Measurements from ENCODE around the gene RASA3.
"Not testable (repeated sequence)": the region's sequence is repeated elsewhere in the genome, so short reads cannot be mapped to it uniquely, and the experiment has no call there.

RASA3 gene

GRCh38 chr13:114124431-114124830, 8.0 kb downstream of the RASA3 start:
- DNase-seq, result no peak

- DNase-seq, result no peak
These were observed 8.5 kb downstream of the RASA3 start for GRCh38 chr13:114123876-114124275.

GRCh38 chr13:114123448-114123847, 9.0 kb downstream of the RASA3 start:
- no peak for DNase-seq

- DNase-seq, result no peak
These were observed 9.7 kb downstream of the RASA3 start for GRCh38 chr13:114122591-114123211.

- no peak for DNase-seq
These were observed 10.3 kb downstream of the RASA3 start for GRCh38 chr13:114122127-114122511.

GRCh38 chr13:114121496-114122126, 10.8 kb downstream of the RASA3 start:
- no peak for DNase-seq

DNA sequence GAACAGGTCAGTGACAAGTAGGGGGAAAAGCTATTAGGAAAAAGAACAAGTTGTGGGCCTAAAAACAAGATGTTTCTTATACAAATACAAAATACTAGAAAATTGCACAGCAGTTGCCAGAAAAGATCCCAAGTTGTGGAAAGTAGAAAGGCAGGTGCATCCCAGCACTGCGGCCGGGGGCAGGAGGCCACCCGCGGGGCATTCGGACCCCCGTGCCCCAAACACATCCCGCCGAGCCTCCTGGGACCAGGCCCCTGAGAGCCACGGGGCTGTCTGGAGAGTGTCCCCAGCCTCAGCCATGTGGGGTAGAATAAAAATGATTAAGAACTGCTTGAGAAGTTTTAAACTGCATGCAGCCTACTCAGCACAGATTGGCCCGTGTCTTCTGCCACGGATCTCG, 11.4 kb downstream of the RASA3 start:
- no peak for DNase-seq

- DNase-seq, result no peak
These were observed 11.8 kb downstream of the RASA3 start for GRCh38 chr13:114120591-114121011.

- no peak for DNase-seq
These were observed 13.2 kb downstream of the RASA3 start for GRCh38 chr13:114119196-114119595.

- no peak for DNase-seq
These were observed 13.8 kb downstream of the RASA3 start for GRCh38 chr13:114118511-114119123.

DNA sequence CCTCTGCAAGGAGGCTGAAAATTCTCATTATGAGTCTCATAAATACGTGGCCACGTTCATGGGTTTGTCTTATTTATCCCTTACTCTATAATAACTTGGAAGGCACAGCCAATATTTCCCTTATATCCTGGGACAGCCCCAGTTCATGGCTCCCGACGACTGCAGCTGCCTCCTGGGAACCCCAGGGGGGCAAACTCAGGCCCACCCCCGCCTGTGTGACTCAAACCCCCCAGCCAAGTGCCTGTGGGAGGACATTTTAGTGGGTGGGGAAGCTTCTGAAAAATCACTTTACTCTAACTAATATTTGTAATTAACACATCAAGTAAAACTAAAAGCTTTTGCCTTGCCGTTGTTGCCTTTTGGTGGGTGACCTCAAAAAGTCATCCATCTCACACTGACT, 14.3 kb downstream of the RASA3 start:
- no peak for DNase-seq

DNA sequence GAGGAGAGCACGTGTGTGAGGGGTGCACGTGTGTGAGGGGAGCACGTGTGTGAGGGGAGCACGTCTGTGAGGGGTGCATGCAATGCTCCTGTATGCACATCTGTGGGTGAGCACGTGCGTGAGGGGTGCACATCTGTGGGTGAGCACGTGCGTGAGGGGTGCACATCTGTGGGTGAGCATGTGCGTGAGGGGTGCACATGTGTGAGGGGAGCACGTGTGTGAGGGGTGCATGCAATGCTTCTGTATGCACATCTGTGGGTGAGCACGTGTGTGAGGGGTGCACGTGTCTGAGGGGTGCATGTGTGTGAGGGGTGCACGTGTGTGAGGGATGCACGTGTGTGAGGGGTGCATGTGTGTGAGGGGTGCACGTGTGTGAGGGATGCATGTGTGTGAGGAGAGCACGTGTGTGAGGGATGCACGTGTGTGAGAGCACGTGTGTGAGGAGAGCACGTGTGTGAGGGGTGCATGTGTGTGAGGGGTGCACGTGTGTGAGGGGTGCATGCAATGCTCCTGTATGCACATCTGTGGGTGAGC, 15.0 kb downstream of the RASA3 start:
- not testable (repeated sequence) for DNase-seq

DNA sequence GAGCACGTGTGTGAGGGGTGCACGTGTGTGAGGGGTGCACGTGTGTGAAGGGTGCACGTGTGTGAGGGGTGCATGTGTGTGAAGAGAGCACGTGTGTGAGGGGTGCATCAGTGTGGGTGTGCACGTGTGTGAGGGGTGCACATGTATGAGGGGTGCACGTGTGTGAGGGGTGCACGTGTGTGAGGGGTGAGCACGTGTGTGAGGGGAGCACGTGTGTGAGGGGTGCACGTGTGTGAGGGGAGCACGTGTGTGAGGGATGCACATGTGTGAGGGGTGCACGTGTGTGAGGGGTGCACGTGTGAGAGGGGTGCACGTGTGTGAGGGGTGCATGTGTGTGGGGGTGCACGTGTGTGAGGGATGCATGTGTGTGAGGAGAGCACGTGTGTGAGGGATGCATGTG, 15.7 kb downstream of the RASA3 start:
- DNase-seq, result no peak

GRCh38 chr13:114115796-114116195, 16.6 kb downstream of the RASA3 start:
- no peak for DNase-seq

- no peak for DNase-seq
These were observed 17.2 kb downstream of the RASA3 start for GRCh38 chr13:114115191-114115671.

GRCh38 chr13:114114666-114115065, 17.8 kb downstream of the RASA3 start:
- not testable (repeated sequence) for DNase-seq

DNA sequence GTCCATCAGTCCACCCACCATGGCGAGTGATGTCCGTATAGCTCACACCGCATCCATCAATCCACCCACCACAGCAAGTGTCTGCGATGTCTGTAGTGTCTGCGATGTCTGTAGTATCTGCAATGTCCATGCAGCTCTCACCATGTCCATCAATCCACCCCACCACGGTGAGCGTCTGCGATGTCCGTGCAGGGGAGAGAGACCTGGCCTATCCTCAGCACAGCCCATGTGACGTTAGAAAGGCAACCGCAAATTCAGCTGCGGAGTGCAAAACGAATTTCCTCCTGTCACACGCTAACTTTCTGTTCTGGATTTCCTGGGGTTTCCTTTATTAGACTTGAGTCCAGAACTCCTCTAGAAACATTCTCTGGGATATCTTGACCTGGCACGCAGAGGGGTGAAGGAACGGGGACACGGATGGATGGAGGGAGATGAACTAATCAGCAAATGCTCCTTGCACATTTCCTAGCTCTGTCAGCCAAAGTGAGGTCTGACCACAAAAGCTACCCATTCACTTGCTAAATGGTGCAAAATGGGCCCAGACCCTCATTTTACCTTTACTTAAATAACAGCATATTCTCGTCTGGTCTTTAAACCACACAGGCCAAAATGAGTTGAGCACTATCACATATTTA, 18.3 kb downstream of the RASA3 start:
- DNase-seq, result no peak

DNA sequence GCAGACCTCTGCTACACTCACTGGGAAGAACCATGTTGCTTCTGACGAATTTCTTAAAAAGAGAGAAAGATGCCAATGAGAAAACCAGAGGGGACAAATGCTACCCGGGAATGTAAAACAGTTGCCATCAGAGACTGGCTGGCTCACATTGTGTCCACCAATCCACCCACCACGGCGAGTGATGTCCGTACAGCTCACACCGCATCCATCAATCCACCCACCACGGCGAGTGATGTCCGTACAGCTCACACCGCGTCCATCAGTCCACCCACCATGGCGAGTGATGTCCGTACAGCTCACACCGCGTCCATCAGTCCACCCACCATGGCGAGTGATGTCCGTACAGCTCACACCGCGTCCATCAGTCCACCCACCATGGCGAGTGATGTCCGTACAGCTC, 19.0 kb downstream of the RASA3 start:
- not testable (repeated sequence) for DNase-seq

DNA sequence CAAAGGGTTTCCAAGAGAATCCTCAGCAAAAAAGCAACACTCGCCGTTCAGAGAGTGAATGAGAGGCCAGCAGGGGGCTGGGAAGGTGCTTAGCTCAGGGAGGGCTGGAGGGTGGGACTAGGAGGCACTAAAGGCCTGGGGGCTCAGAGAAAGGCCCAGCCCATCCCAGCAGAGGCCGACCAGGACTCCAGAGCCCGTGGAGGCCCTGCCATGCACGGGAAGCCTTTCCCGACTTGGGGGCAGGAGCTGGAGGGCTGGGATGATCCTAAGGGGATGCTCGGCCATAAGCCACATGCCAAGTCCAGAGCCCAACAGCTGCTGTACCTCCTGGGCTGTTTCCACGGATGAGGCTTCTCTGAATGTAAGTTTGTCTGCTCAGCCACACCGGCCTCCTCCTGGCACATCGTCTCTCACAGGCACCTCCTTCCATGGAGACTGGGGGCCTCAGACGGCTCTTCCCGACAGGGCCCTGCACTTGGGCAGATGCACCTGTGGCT, 19.5 kb downstream of the RASA3 start:
- no peak for DNase-seq

GRCh38 chr13:114112231-114112825, 20.1 kb downstream of the RASA3 start:
- DNase-seq, result no peak

- DNase-seq, result no peak
These were observed 20.8 kb downstream of the RASA3 start for GRCh38 chr13:114111577-114111976.

- not testable (repeated sequence) for DNase-seq
These were observed 21.6 kb downstream of the RASA3 start for GRCh38 chr13:114110830-114111189.

Data from stimulated activated CD4-positive, alpha-beta T cell treated with anti-CD3 and anti-CD28 coated beads, Interleukin-2, amount 100 ng/mL, for 48 hours (primary cell).